ENCODE measurements around the gene IGDCC3. TPM values are rescaled to one million over a fixed set of nuclear protein-coding genes. Genes with fewer than 3 reads are reported as not detected.

IGDCC3 gene
- polyA plus RNA-seq, 1 donor from 2014 or later = 14.4 TPM

DNA sequence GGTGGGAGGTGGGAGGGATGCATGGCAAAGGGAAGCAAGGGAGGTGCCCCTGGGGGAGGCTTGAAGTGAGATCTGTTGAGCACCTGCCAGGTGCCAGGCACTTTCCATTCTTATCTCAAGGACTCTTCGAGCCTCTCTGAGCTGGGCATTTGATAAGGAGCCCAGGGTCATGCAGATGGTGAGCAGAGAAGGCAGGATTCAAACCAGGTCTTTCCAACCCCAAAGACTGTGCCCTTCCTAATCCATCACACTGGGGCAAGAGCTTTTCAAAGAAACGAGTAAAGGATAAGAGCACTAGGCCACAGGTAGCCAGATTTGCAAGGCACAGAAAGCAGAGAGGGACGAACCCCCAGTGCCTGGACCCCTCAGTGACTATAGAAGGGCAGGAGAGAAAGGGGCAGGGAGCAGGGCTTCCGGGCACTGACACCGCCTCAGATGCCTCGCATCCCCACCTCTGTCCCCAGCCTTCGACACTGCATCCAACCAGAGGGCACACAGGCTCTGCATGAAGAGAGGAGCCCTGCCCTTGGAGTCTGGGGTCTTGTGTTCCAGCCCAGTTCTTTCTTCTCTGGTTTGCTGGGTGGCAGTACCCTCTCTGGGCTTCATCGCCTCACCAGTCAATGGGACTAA lies 23.9 kb upstream of the IGDCC3 start:
- Histone ChIP-seq H3K27ac (ENCODE audit: low read length) (no peak overlapping the region), H3K79me2 (replicated peaks; ENCODE audit: insufficient read depth, low read length) (no peaks in the 10 kb centered on the region), H3K4me2 (ENCODE audit: low read length) (no peak overlapping the region), H3K4me3 (ENCODE audit: low read length) (no peak overlapping the region), H3K36me3 (ENCODE audit: insufficient read depth, low read length) (no peaks in the 10 kb centered on the region), H3K27me3 (ENCODE audit: insufficient read depth, low read depth, low read length) (no peaks in the 10 kb centered on the region), H3K9me3 (ENCODE audit: low read length) (no peaks in the 10 kb centered on the region), H4K20me1 (ENCODE audit: insufficient read depth) (no peaks in the 10 kb centered on the region), H2AFZ (ENCODE audit: low read depth, low read length) (no peak overlapping the region), H3K9ac (ENCODE audit: low read length) (no peak overlapping the region), H3F3A (ENCODE audit: insufficient read depth, low read length, poor library complexity, severe bottlenecking) (no peaks in the 10 kb centered on the region), H3K9me2 (ENCODE audit: insufficient read depth, low read length) (no peaks in the 10 kb centered on the region)
- TF ChIP-seq EZH2 (IDR thresholded peaks at IDR 0.05; ENCODE audit: borderline replicate concordance, insufficient read depth, low read length, poor library complexity, severe bottlenecking) (no peak), RAD21 (conservative IDR thresholded peaks at IDR 0.05) (no peak), EP300 (conservative IDR thresholded peaks at IDR 0.05; ENCODE audit: poor library complexity, severe bottlenecking) (no peak), MXI1 (conservative IDR thresholded peaks at IDR 0.05; ENCODE audit: poor library complexity, severe bottlenecking) (no peak), POLR2AphosphoS5 (IDR thresholded peaks at IDR 0.05) (no peak), SMC3 (conservative IDR thresholded peaks at IDR 0.05; ENCODE audit: poor library complexity) (no peak), TAF1 (IDR thresholded peaks at IDR 0.05; ENCODE audit: low read depth) (no peak)
- TF ChIP-seq, protein P1, sequence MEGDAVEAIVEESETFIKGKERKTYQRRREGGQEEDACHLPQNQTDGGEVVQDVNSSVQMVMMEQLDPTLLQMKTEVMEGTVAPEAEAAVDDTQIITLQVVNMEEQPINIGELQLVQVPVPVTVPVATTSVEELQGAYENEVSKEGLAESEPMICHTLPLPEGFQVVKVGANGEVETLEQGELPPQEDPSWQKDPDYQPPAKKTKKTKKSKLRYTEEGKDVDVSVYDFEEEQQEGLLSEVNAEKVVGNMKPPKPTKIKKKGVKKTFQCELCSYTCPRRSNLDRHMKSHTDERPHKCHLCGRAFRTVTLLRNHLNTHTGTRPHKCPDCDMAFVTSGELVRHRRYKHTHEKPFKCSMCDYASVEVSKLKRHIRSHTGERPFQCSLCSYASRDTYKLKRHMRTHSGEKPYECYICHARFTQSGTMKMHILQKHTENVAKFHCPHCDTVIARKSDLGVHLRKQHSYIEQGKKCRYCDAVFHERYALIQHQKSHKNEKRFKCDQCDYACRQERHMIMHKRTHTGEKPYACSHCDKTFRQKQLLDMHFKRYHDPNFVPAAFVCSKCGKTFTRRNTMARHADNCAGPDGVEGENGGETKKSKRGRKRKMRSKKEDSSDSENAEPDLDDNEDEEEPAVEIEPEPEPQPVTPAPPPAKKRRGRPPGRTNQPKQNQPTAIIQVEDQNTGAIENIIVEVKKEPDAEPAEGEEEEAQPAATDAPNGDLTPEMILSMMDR (IDR thresholded peaks at IDR 0.05; ENCODE audit: poor library complexity, severe bottlenecking) = no peak
- TF ChIP-seq, protein P2, sequence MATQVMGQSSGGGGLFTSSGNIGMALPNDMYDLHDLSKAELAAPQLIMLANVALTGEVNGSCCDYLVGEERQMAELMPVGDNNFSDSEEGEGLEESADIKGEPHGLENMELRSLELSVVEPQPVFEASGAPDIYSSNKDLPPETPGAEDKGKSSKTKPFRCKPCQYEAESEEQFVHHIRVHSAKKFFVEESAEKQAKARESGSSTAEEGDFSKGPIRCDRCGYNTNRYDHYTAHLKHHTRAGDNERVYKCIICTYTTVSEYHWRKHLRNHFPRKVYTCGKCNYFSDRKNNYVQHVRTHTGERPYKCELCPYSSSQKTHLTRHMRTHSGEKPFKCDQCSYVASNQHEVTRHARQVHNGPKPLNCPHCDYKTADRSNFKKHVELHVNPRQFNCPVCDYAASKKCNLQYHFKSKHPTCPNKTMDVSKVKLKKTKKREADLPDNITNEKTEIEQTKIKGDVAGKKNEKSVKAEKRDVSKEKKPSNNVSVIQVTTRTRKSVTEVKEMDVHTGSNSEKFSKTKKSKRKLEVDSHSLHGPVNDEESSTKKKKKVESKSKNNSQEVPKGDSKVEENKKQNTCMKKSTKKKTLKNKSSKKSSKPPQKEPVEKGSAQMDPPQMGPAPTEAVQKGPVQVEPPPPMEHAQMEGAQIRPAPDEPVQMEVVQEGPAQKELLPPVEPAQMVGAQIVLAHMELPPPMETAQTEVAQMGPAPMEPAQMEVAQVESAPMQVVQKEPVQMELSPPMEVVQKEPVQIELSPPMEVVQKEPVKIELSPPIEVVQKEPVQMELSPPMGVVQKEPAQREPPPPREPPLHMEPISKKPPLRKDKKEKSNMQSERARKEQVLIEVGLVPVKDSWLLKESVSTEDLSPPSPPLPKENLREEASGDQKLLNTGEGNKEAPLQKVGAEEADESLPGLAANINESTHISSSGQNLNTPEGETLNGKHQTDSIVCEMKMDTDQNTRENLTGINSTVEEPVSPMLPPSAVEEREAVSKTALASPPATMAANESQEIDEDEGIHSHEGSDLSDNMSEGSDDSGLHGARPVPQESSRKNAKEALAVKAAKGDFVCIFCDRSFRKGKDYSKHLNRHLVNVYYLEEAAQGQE (IDR thresholded peaks at IDR 0.05; ENCODE audit: borderline replicate concordance) = no peak

DNA sequence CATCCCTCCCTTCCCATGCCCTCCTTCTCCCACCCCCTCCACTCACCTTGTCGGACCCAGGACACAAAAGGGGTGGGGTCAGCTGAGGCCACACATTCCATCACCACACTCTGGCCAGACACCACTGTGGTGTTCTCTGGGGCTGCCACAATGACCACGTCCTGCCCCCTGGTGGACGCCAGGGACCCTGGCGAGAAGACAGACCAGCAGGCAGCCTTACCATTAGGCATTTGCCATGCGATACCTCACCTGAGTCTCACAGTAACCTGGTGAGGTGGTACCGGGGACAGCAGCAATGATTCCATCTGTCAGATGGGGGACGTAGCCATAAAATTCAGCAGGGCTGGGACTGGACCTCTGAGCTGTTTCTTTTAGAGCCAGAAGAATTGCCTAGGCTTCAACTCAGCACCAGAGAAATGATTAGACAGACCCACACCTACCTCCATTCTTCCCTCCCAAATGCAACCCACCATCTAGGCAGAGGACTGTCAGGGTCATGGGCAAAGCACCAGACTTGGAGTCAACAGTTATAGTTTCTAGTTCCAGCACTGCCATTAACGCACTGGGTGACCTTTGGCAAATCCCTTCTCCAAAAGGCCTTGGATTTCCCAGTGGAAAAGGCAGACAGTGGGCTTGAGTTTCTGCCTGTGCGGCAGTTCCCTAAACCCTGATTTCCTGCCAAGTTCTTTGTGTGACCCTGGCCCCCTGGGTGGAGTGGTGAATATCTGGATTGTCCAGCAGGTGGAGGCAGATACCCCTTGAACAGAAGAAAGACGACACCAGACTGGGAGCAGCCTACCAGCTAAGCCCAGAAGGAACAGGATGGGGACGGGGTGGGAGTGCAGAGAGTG lies 23.2 kb upstream of the IGDCC3 start:
- no peak overlapping the region for H3K27ac ChIP-seq (ENCODE audit: low read length)
- no peaks in the 10 kb centered on the region for H3F3A ChIP-seq (ENCODE audit: insufficient read depth, low read length, poor library complexity, severe bottlenecking)
- H3K4me2 ChIP-seq (ENCODE audit: low read length) = no peak overlapping the region
- no peaks in the 10 kb centered on the region for H3K9me3 ChIP-seq (ENCODE audit: low read length)
- H2AFZ ChIP-seq (ENCODE audit: low read depth, low read length) = no peak overlapping the region
- no peaks in the 10 kb centered on the region for H4K20me1 ChIP-seq (ENCODE audit: insufficient read depth)
- no peak overlapping the region for H3K9ac ChIP-seq (ENCODE audit: low read length)
- no peaks in the 10 kb centered on the region for H3K36me3 ChIP-seq (ENCODE audit: insufficient read depth, low read length)
- H3K4me3 ChIP-seq (ENCODE audit: low read length) = no peak overlapping the region
- H3K79me2 ChIP-seq (replicated peaks; ENCODE audit: insufficient read depth, low read length) = no peaks in the 10 kb centered on the region
- no peaks in the 10 kb centered on the region for H3K27me3 ChIP-seq (ENCODE audit: insufficient read depth, low read depth, low read length)
- no peak for TF ChIP-seq TAF1 (IDR thresholded peaks at IDR 0.05; ENCODE audit: low read depth)
- TF ChIP-seq EP300 (conservative IDR thresholded peaks at IDR 0.05; ENCODE audit: poor library complexity, severe bottlenecking) = no peak
- TF ChIP-seq, protein P1 (IDR thresholded peaks at IDR 0.05; ENCODE audit: poor library complexity, severe bottlenecking) = peak; percentile 69
- TF ChIP-seq POLR2AphosphoS5 (IDR thresholded peaks at IDR 0.05) = no peak
- no peak for TF ChIP-seq EZH2 (IDR thresholded peaks at IDR 0.05; ENCODE audit: borderline replicate concordance, insufficient read depth, low read length, poor library complexity, severe bottlenecking)
- peak; percentile 67 for TF ChIP-seq SMC3 (conservative IDR thresholded peaks at IDR 0.05; ENCODE audit: poor library complexity)
- peak; percentile 76 for TF ChIP-seq RAD21 (conservative IDR thresholded peaks at IDR 0.05)
- TF ChIP-seq, protein P2 (IDR thresholded peaks at IDR 0.05; ENCODE audit: borderline replicate concordance) = no peak
- no peak for TF ChIP-seq MXI1 (conservative IDR thresholded peaks at IDR 0.05; ENCODE audit: poor library complexity, severe bottlenecking)
- no peaks in the 10 kb centered on the region for H3K9me2 ChIP-seq (ENCODE audit: insufficient read depth, low read length)
